Activated gamma-delta T cell treated with anti-CD3 and anti-CD28 coated beads, Interleukin-2, amount 50 U/mL, for 16 hours (primary cell): ENCODE data around the gene CEBPA.

Source experiments
- DNase-seq: peaks from one replicate; pipeline ENCODE4 v3.0.0-alpha.2; 2020; ENCODE audit warnings: low read depth

The CEBPA gene

GRCh38 chr19:33286899-33287298, 15.4 kb downstream of the CEBPA start:
- no peak for DNase-seq

- DNase-seq = no peak
These were observed 16.9 kb downstream of the CEBPA start for GRCh38 chr19:33285441-33285927.

- no peak for DNase-seq
These were observed 17.6 kb downstream of the CEBPA start for GRCh38 chr19:33284756-33285155.

- DNase-seq = no peak
These were observed 18.1 kb downstream of the CEBPA start for GRCh38 chr19:33284146-33284643.

GRCh38 chr19:33283589-33283988, 18.7 kb downstream of the CEBPA start:
- DNase-seq = no peak

- no peak for DNase-seq
These were observed 20.2 kb downstream of the CEBPA start for GRCh38 chr19:33282036-33282671.

GRCh38 chr19:33281296-33281926, 20.9 kb downstream of the CEBPA start:
- DNase-seq = no peak

GRCh38 chr19:33280351-33280921, 21.9 kb downstream of the CEBPA start:
- no peak for DNase-seq

- no peak for DNase-seq
These were observed 22.6 kb downstream of the CEBPA start for GRCh38 chr19:33279430-33280350.

- DNase-seq = no peak
These were observed 23.7 kb downstream of the CEBPA start for GRCh38 chr19:33278403-33279269.

GRCh38 chr19:33278023-33278402, 24.3 kb downstream of the CEBPA start:
- DNase-seq = no peak

GRCh38 chr19:33277434-33277833, 24.9 kb downstream of the CEBPA start:
- no peak for DNase-seq

- no peak for DNase-seq
These were observed 26.3 kb downstream of the CEBPA start for GRCh38 chr19:33275933-33276619.

- DNase-seq = no peak
These were observed 26.8 kb downstream of the CEBPA start for GRCh38 chr19:33275559-33275932.

GRCh38 chr19:33274663-33275558, 27.4 kb downstream of the CEBPA start:
- DNase-seq = no peak

- DNase-seq = peak; percentile 18
These were observed 28.3 kb downstream of the CEBPA start for GRCh38 chr19:33273881-33274662.

- DNase-seq = no peak
These were observed 29.1 kb downstream of the CEBPA start for GRCh38 chr19:33273065-33273736.
